ENCODE results near the gene ARHGAP29.

The ARHGAP29 gene

GRCh38 chr1:94235189-94236012, 2.0 kb downstream of the ARHGAP29 start:
- DNase-seq, result peak; percentile 36

GRCh38 chr1:94234615-94235014, 2.8 kb downstream of the ARHGAP29 start:
- no peak for DNase-seq

GRCh38 chr1:94231746-94232145, 5.6 kb downstream of the ARHGAP29 start:
- no peak for DNase-seq

GRCh38 chr1:94230920-94231319, 6.5 kb downstream of the ARHGAP29 start:
- DNase-seq, result no peak

GRCh38 chr1:94228640-94229375, 8.6 kb downstream of the ARHGAP29 start:
- no peak for DNase-seq

GRCh38 chr1:94227624-94228023, 9.8 kb downstream of the ARHGAP29 start:
- no peak for DNase-seq

GRCh38 chr1:94225845-94226244, 11.5 kb downstream of the ARHGAP29 start:
- no peak for DNase-seq

GRCh38 chr1:94218332-94218731, 19.1 kb downstream of the ARHGAP29 start:
- DNase-seq, result no peak

- no peak for DNase-seq
Measured at GRCh38 chr1:94215955-94216354, 21.4 kb downstream of the ARHGAP29 start.

GRCh38 chr1:94209982-94210381, 27.4 kb downstream of the ARHGAP29 start:
- DNase-seq, result no peak

GRCh38 chr1:94209425-94209824, 28.0 kb downstream of the ARHGAP29 start:
- DNase-seq, result no peak

- no peak for DNase-seq
Measured at GRCh38 chr1:94207695-94208094, 29.7 kb downstream of the ARHGAP29 start.

GRCh38 chr1:94205639-94206038, 31.7 kb downstream of the ARHGAP29 start:
- DNase-seq, result no peak

- DNase-seq, result no peak
Measured at GRCh38 chr1:94202241-94202640, 35.1 kb downstream of the ARHGAP29 start.

GRCh38 chr1:94199398-94199797, 38.0 kb downstream of the ARHGAP29 start:
- DNase-seq, result no peak

- no peak for DNase-seq
Measured at GRCh38 chr1:94194079-94194865, 43.1 kb downstream of the ARHGAP29 start.

- DNase-seq, result no peak
Measured at GRCh38 chr1:94193128-94193527, 44.3 kb downstream of the ARHGAP29 start.

- no peak for DNase-seq
Measured at GRCh38 chr1:94191216-94191615, 46.2 kb downstream of the ARHGAP29 start.

- no peak for DNase-seq
Measured at GRCh38 chr1:94186946-94187345, 50.4 kb downstream of the ARHGAP29 start.

- DNase-seq, result no peak
Measured at GRCh38 chr1:94183197-94183815, 54.1 kb downstream of the ARHGAP29 start.

GRCh38 chr1:94182191-94182590, 55.2 kb downstream of the ARHGAP29 start:
- no peak for DNase-seq

GRCh38 chr1:94180650-94181049, 56.7 kb downstream of the ARHGAP29 start:
- DNase-seq, result no peak

- DNase-seq, result no peak
Measured at GRCh38 chr1:94178901-94179300, 58.5 kb downstream of the ARHGAP29 start.

Measured in left hindlimb (tissue), 1 donor.